Skeletal muscle tissue (tissue), 4 donors: ENCODE data around the gene ZSCAN5B. TPM values are rescaled to one million over a fixed set of nuclear protein-coding genes. Genes with fewer than 3 reads are reported as not detected.
A peak's percentile ranks its signal among the peaks of the same experiment; 100 is the strongest.

Experiments
- H3K27ac ChIP-seq: one replicate; pipeline ENCODE4 v1.7.0; 2013; ENCODE audit warnings: mild to moderate bottlenecking, low read depth, low read length, inconsistent platforms
- H3K27me3 ChIP-seq, 3 donors: one replicate each; pipeline ENCODE4 v1.7.0; 2013; ENCODE audit warnings: low read length in 3 of 3; ENCODE audit not compliant: control insufficient read depth in 3 of 3, insufficient read depth in 3 of 3
- H3K36me3 ChIP-seq, 3 donors: one replicate each; pipeline ENCODE4 v1.7.0; 2013; ENCODE audit warnings: low read length in 3 of 3; ENCODE audit not compliant: control insufficient read depth in 3 of 3, insufficient read depth in 3 of 3
- H3K4me1 ChIP-seq, 3 donors: one replicate each; pipeline ENCODE4 v1.7.0; 2013; ENCODE audit warnings: low read length in 3 of 3, mild to moderate bottlenecking in 3 of 3; ENCODE audit not compliant: control insufficient read depth in 3 of 3, insufficient read depth in 3 of 3
- H3K4me3 ChIP-seq, 3 donors: one replicate each; pipeline ENCODE4 v1.7.0; 2013; ENCODE audit warnings: low read length in 3 of 3
- H3K9ac ChIP-seq, 3 donors: one replicate each; pipeline ENCODE4 v1.7.0; 2013; ENCODE audit warnings: low read length in 3 of 3, mild to moderate bottlenecking in 3 of 3, moderate library complexity in 2 of 3, low read depth in 1 of 3
- H3K9me3 ChIP-seq, 3 donors: one replicate each; pipeline ENCODE4 v1.7.0; 2013; ENCODE audit warnings: low read length in 3 of 3; ENCODE audit not compliant: control insufficient read depth in 3 of 3
- total RNA-seq: library from RNA; depleted of rRNA; stranded (reverse); fragments of >200 nt; gene quantifications from one replicate; pipeline ENCODE4 v1.2.3, GENCODE V29; 2014
- donor health status: Osteomylitis.

Gene ZSCAN5B
- total RNA-seq, 1 donor from 2014 or later: under 0.01 TPM

GRCh38 chr19:56142087-56142787, 55.3 kb downstream of the ZSCAN5B start:
- Histone ChIP-seq H3K9me3 (no peaks in the 10 kb centered on the region), H3K9ac (peak overlapping the region; percentile 38 to 74 (median 70)), H3K36me3 (peaks cover 2 to 3% (median 2%) of the 10 kb centered on the region in 3 donors), H3K4me1 (peaks cover 14 to 24% (median 15%) of the 10 kb centered on the region in 3 donors), H3K27me3 (no peaks in the 10 kb centered on the region), H3K4me3 (peak overlapping the region; percentile 70 to 91 (median 71)), H3K27ac (no peak overlapping the region)

- H3K27ac ChIP-seq: peak overlapping the region; percentile 93
- peaks cover 14 to 22% (median 15%) of the 10 kb centered on the region in 3 donors for H3K4me1 ChIP-seq
- peaks cover 0 to 2% (median 0%) of the 10 kb centered on the region in 3 donors for H3K36me3 ChIP-seq
- H3K9ac ChIP-seq: peak overlapping the region; percentile 38 to 74 (median 70)
- H3K9me3 ChIP-seq: no peaks in the 10 kb centered on the region
- peak overlapping the region; percentile 88 to 91 (median 89) for H3K4me3 ChIP-seq
- no peaks in the 10 kb centered on the region for H3K27me3 ChIP-seq
Observed at GRCh38 chr19:56141417-56141993, 56.1 kb downstream of the ZSCAN5B start.

GRCh38 chr19:56140583-56141416, 56.8 kb downstream of the ZSCAN5B start, which contains the start of gene ZNF444:
TSS of gene ZNF444 (plus strand) at chr19:56141287. CDS start at chr19:56146912, 5,625 bp downstream.
- no peaks in the 10 kb centered on the region for H3K9me3 ChIP-seq
- peaks cover 14 to 22% (median 15%) of the 10 kb centered on the region in 3 donors for H3K4me1 ChIP-seq
- no peaks in the 10 kb centered on the region for H3K27me3 ChIP-seq
- H3K9ac ChIP-seq: peak within 1 kb of the TSS; percentile 80 to 93 (median 90)
- peak within 1 kb of the TSS; percentile 93 for H3K27ac ChIP-seq
- H3K36me3 ChIP-seq: peaks cover 0 to 2% (median 0%) of the 10 kb centered on the region in 3 donors
- peak within 1 kb of the TSS; percentile 88 to 91 (median 89) for H3K4me3 ChIP-seq

- H3K36me3 ChIP-seq: peaks cover 0 to 2% (median 0%) of the 10 kb centered on the region in 3 donors
- H3K9me3 ChIP-seq: no peaks in the 10 kb centered on the region
- H3K4me1 ChIP-seq: peaks cover 14 to 22% (median 15%) of the 10 kb centered on the region in 3 donors
- H3K27ac ChIP-seq: peak overlapping the region; percentile 93
- peak overlapping the region; percentile 88 to 91 (median 89) for H3K4me3 ChIP-seq
- H3K27me3 ChIP-seq: no peaks in the 10 kb centered on the region
- H3K9ac ChIP-seq: peak overlapping the region; percentile 80 to 93 (median 90)
Observed at GRCh38 chr19:56139847-56140582, 57.6 kb downstream of the ZSCAN5B start.

Other genes with a start within 250 kb of the ZSCAN5B start
- not detected for gene NLRP8, start 250.0 kb downstream of the ZSCAN5B start, total RNA-seq
- gene NLRP5, start 211.0 kb downstream of the ZSCAN5B start, total RNA-seq: not detected
- gene ZNF787, start 76.5 kb downstream of the ZSCAN5B start, total RNA-seq: 34.4 TPM
- 7.3 TPM for gene ZNF444, start 56.5 kb downstream of the ZSCAN5B start, total RNA-seq
- not detected for gene GALP, start 21.8 kb downstream of the ZSCAN5B start, total RNA-seq
- gene ZSCAN5C, start 4.5 kb upstream of the ZSCAN5B start, total RNA-seq: not detected
- gene EDDM13, start 75.0 kb upstream of the ZSCAN5B start, total RNA-seq: not detected
- 3.1 TPM for gene ZSCAN5A, start 117.1 kb upstream of the ZSCAN5B start, total RNA-seq
- gene ZNF582, start 195.8 kb upstream of the ZSCAN5B start, total RNA-seq: 4.2 TPM
- gene ZNF583, start 206.5 kb upstream of the ZSCAN5B start, total RNA-seq: 8.4 TPM